Astrocyte of the cerebellum (primary cell): Measurements from ENCODE around the gene KCNS3.

Source experiments
- DNase-seq: peaks from one replicate; pipeline ENCODE4 v3.0.0-alpha.2; 2011; ENCODE audit warnings: low read depth
- H3K4me3 ChIP-seq: 2 replicates; pipeline ENCODE4 v1.5.1; 2011; ENCODE audit warnings: mild to moderate bottlenecking, low read depth, low read length, moderate library complexity
- CTCF ChIP-seq: IDR thresholded peaks from 2 replicates; pipeline ENCODE4 v1.5.1; 2012; ENCODE audit warnings: low read length, low read depth, moderate library complexity, mild to moderate bottlenecking; ENCODE audit errors: missing control alignments
- in situ Hi-C: cut with HindIII; loops from 2 replicates; pipeline ENCODE4 v1.10.0; 2017; ENCODE audit warnings: low sequenced_read_pairs

KCNS3 gene

GRCh38 chr2:17857021-17857420, 21.4 kb upstream of the KCNS3 start:
- in situ Hi-C loops: no loop called here
- H3K4me3 ChIP-seq: no peak overlapping the region
- DNase-seq: no peak
- no peak for TF ChIP-seq CTCF

- H3K4me3 ChIP-seq: no peak overlapping the region
- in situ Hi-C loops: no loop called here
- no peak for TF ChIP-seq CTCF
- no peak for DNase-seq
Observed at GRCh38 chr2:17858064-17858463, 20.4 kb upstream of the KCNS3 start.

- TF ChIP-seq CTCF: no peak
- DNase-seq: no peak
- H3K4me3 ChIP-seq: no peak overlapping the region
- in situ Hi-C loops: no loop called here
Observed at GRCh38 chr2:17863539-17863938, 14.9 kb upstream of the KCNS3 start.

- TF ChIP-seq CTCF: no peak
- in situ Hi-C loops: no loop called here
Observed at GRCh38 chr2:17864676-17865075, 13.8 kb upstream of the KCNS3 start.

GRCh38 chr2:17867133-17867532, 11.3 kb upstream of the KCNS3 start:
- DNase-seq: no peak
- in situ Hi-C loops: no loop called here
- H3K4me3 ChIP-seq: no peak overlapping the region
- no peak for TF ChIP-seq CTCF

More at GRCh38 chr2:17864676-17865075, 13.8 kb upstream of the KCNS3 start:
- H3K4me3 ChIP-seq: no peak overlapping the region
- DNase-seq: no peak

GRCh38 chr2:17869128-17869527, 9.3 kb upstream of the KCNS3 start:
- DNase-seq: no peak
- no peak overlapping the region for H3K4me3 ChIP-seq
- no peak for TF ChIP-seq CTCF
- in situ Hi-C loops: no loop called here

- no peak for TF ChIP-seq CTCF
- DNase-seq: no peak
- in situ Hi-C loops: no loop called here
- no peak overlapping the region for H3K4me3 ChIP-seq
Observed at GRCh38 chr2:17871639-17872038, 6.8 kb upstream of the KCNS3 start.
